PC-3 (cell line): Measurements from ENCODE around the gene PDZRN3. TPM values are rescaled to one million over a fixed set of nuclear protein-coding genes. Genes with fewer than 3 reads are reported as not detected.

Source experiments
- ATAC-seq: fragments of 200-7000 bp; cut with Tn5 transposase; 2 replicates; pipeline ENCODE4 v1.9.1; 2020; ENCODE audit warnings: mild to moderate bottlenecking, moderate library complexity
- BruUV-seq: library from RNA; stranded (reverse); fragments of 400-500 nt; replicated peaks from 2 replicates; lab custom pipeline; 2021; lab: Mats Ljungman, UMichigan
- CTCF ChIA-PET: fragments of 300-600 bp; sonication (Branson Sonifier 250); formaldehyde crosslinking; loops from one replicate; lab custom pipeline; 2022; ENCODE audit warnings: antibody characterized with exemption; lab: Charles Lee
- POLR2A ChIA-PET: fragments of 300-600 bp; sonication (Branson Sonifier 250); formaldehyde crosslinking; loops from one replicate; lab custom pipeline; 2022; ENCODE audit warnings: antibody characterized with exemption; ENCODE audit not compliant: unreplicated experiment; lab: Charles Lee
- DNase-seq: peaks from one replicate; pipeline ENCODE4 v3.0.0-alpha.2; 2015
- H2AFZ ChIP-seq: fragments of 300-600 bp; sonication (generic); 2 replicates; pipeline ENCODE4 v1.6.0; 2016; ENCODE audit warnings: antibody characterized with exemption, low read length
- H3F3A ChIP-seq: fragments of 300-600 bp; sonication (generic); one replicate; pipeline ENCODE4 v1.6.0; 2017; ENCODE audit warnings: antibody characterized with exemption, low read length, control low read depth, mild to moderate bottlenecking; ENCODE audit not compliant: unreplicated experiment
- H3K27ac ChIP-seq: fragments of 300-600 bp; sonication (generic); 2 replicates; pipeline ENCODE4 v1.5.1; 2016; ENCODE audit warnings: mild to moderate bottlenecking, low read length
- H3K27me3 ChIP-seq: fragments of 300-600 bp; sonication (generic); 2 replicates; pipeline ENCODE4 v1.6.1; 2016; ENCODE audit warnings: low read length, mixed read lengths
- H3K36me3 ChIP-seq: fragments of 300-600 bp; sonication (generic); 2 replicates; pipeline ENCODE4 v1.6.1; 2016; ENCODE audit warnings: low read depth, mixed run types, low read length, mixed read lengths
- H3K4me1 ChIP-seq: fragments of 300-600 bp; sonication (generic); 2 replicates; pipeline ENCODE4 v1.5.1; 2016; ENCODE audit warnings: low read length; ENCODE audit not compliant: insufficient read depth
- H3K4me2 ChIP-seq: fragments of 300-600 bp; sonication (generic); 2 replicates; pipeline ENCODE4 v1.6.0; 2016; ENCODE audit warnings: low read length
- H3K4me3 ChIP-seq: fragments of 300-600 bp; sonication (generic); 2 replicates; pipeline ENCODE4 v1.5.1; 2016; ENCODE audit warnings: mild to moderate bottlenecking, low read length, mixed read lengths
- H3K79me2 ChIP-seq: fragments of 300-600 bp; sonication (generic); 2 replicates; pipeline ENCODE4 v1.6.1; 2017; ENCODE audit warnings: low read length, mixed read lengths
- H3K9ac ChIP-seq: fragments of 300-600 bp; sonication (generic); 2 replicates; pipeline ENCODE4 v1.6.0; 2016; ENCODE audit warnings: mild to moderate bottlenecking, low read length
- H3K9me2 ChIP-seq: fragments of 300-600 bp; sonication (generic); replicated peaks from 2 replicates; pipeline ENCODE4 v1.6.1; 2016; ENCODE audit warnings: mixed run types, low read length, mixed read lengths
- H3K9me3 ChIP-seq: fragments of 300-600 bp; sonication (generic); 2 replicates; pipeline ENCODE4 v1.6.1; 2016; ENCODE audit warnings: low read length, mixed read lengths
- H4K20me1 ChIP-seq: fragments of 300-600 bp; sonication (generic); 2 replicates; pipeline ENCODE4 v1.6.1; 2016; ENCODE audit warnings: low read length, mixed read lengths
- EZH2 ChIP-seq: fragments of 300-600 bp; sonication (generic); IDR thresholded peaks from one replicate; pipeline ENCODE4 v1.6.1; 2017; ENCODE audit warnings: antibody characterized with exemption, mild to moderate bottlenecking, low read length; ENCODE audit not compliant: unreplicated experiment
- EZH2phosphoT487 ChIP-seq: fragments of 300-600 bp; sonication (generic); IDR thresholded peaks from 2 replicates; pipeline ENCODE4 v1.6.1; 2018; ENCODE audit warnings: mild to moderate bottlenecking, antibody characterized with exemption, low read length, borderline replicate concordance
- intact Hi-C: fragments of 100-400 bp; cut with micrococcal nuclease; formaldehyde crosslinking; loops from 2 replicates; pipeline ENCODE4 v1.9.0; 2023
- total RNA-seq: library from RNA; depleted of rRNA; stranded (reverse); fragments of >200 nt; gene quantifications from 2 replicates; pipeline ENCODE4 v1.2.3, GENCODE V29; 2014
- TF ChIP-seq, protein P1 (sequence below): fragments of 300-600 bp; sonication (generic); conservative IDR thresholded peaks from 2 replicates; pipeline ENCODE4 v1.5.1; 2017; ENCODE audit warnings: antibody characterized with exemption, low read depth, mild to moderate bottlenecking, low read length

Gene PDZRN3
- total RNA-seq, 1 experiment from 2014 or later, result not detected

DNA sequence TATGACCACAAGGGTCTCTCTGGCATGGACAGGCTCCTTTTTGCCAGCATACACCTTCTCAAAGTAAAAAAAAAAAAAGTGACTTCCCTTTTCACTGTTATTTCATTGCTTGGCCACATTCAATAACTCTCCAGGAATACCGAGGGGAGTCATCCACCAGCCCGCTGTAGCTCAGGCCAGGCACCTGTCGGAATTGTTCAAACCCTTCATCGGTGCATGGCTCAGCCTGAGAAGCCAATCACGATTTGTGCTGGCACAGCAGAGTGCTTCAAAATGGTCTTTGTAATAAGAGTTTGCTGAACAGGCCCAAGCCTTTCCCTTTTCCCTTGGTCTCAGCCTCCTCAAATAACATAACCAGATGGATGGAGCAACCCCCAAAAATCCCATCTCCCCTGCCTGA lies 145.4 kb downstream of the PDZRN3 start:
- Histone ChIP-seq H3K27me3 (peaks cover 20% of the 10 kb centered on the region), H3K9me2 (no peaks in the 10 kb centered on the region), H3K9ac (no peak overlapping the region), H3K4me3 (no peak overlapping the region), H3K79me2 (no peaks in the 10 kb centered on the region), H3K36me3 (no peaks in the 10 kb centered on the region), H4K20me1 (no peaks in the 10 kb centered on the region), H3K4me2 (no peak overlapping the region), H2AFZ (no peak overlapping the region), H3F3A (no peaks in the 10 kb centered on the region), H3K27ac (no peak overlapping the region), H3K9me3 (no peaks in the 10 kb centered on the region), H3K4me1 (no peaks in the 10 kb centered on the region)
- no peak for ATAC-seq
- intact Hi-C loops, result no loop called here
- no peak for TF ChIP-seq EZH2
- no peak for TF ChIP-seq EZH2phosphoT487
- TF ChIP-seq, protein P1, sequence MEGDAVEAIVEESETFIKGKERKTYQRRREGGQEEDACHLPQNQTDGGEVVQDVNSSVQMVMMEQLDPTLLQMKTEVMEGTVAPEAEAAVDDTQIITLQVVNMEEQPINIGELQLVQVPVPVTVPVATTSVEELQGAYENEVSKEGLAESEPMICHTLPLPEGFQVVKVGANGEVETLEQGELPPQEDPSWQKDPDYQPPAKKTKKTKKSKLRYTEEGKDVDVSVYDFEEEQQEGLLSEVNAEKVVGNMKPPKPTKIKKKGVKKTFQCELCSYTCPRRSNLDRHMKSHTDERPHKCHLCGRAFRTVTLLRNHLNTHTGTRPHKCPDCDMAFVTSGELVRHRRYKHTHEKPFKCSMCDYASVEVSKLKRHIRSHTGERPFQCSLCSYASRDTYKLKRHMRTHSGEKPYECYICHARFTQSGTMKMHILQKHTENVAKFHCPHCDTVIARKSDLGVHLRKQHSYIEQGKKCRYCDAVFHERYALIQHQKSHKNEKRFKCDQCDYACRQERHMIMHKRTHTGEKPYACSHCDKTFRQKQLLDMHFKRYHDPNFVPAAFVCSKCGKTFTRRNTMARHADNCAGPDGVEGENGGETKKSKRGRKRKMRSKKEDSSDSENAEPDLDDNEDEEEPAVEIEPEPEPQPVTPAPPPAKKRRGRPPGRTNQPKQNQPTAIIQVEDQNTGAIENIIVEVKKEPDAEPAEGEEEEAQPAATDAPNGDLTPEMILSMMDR, result no peak
- ChIA-PET CTCF (no interaction called here), POLR2A (no interaction called here)
- DNase-seq, result no peak
- no TSS peak for BruUV-seq

- ATAC-seq (no peak), DNase-seq (no peak)
- Histone ChIP-seq H3F3A (no peaks in the 10 kb centered on the region), H3K4me3 (no peak overlapping the region), H3K9me2 (no peaks in the 10 kb centered on the region), H3K36me3 (no peaks in the 10 kb centered on the region), H4K20me1 (no peaks in the 10 kb centered on the region), H3K9me3 (no peaks in the 10 kb centered on the region), H2AFZ (no peak overlapping the region), H3K4me2 (no peak overlapping the region), H3K27me3 (peaks cover 15% of the 10 kb centered on the region), H3K4me1 (no peaks in the 10 kb centered on the region), H3K27ac (no peak overlapping the region), H3K79me2 (no peaks in the 10 kb centered on the region), H3K9ac (no peak overlapping the region)
- CTCF ChIA-PET, result no interaction called here
- intact Hi-C loops, result no loop called here
- TF ChIP-seq, protein P1, result no peak
- no TSS peak for BruUV-seq
- POLR2A ChIA-PET, result no interaction called here
These were observed 145.9 kb downstream of the PDZRN3 start for GRCh38 chr3:73478858-73479257.

GRCh38 chr3:73475717-73476116 lies 149.0 kb downstream of the PDZRN3 start:
- Histone ChIP-seq H3K4me1 (no peaks in the 10 kb centered on the region), H3K9me2 (no peaks in the 10 kb centered on the region), H3K79me2 (no peaks in the 10 kb centered on the region), H3K27ac (no peak overlapping the region), H3K27me3 (peaks cover 10% of the 10 kb centered on the region; the same call in 1 of the 2 replicates), H3K9ac (no peak overlapping the region), H3K4me3 (no peak overlapping the region), H4K20me1 (no peaks in the 10 kb centered on the region), H3K36me3 (no peaks in the 10 kb centered on the region), H2AFZ (no peak overlapping the region), H3K4me2 (no peak overlapping the region), H3F3A (no peaks in the 10 kb centered on the region), H3K9me3 (no peaks in the 10 kb centered on the region)
- POLR2A ChIA-PET, result no interaction called here
- TF ChIP-seq EZH2phosphoT487, result no peak
- no peak for TF ChIP-seq EZH2
- TF ChIP-seq, protein P1, result no peak
- DNase-seq (no peak), ATAC-seq (no peak)
- CTCF ChIA-PET, result no interaction called here
- no TSS peak for BruUV-seq
- intact Hi-C loops, result no loop called here
